NCI-H774 (cell line): ENCODE data around the gene TRIM69.
"Not testable (repeated sequence)": the region's sequence is repeated elsewhere in the genome, so short reads cannot be mapped to it uniquely, and the experiment has no call there.

Experiments
- DNase-seq: peaks from one replicate; lab custom pipeline; 2025; lab: John Stamatoyannopoulos, UW

TRIM69 gene, protein sequence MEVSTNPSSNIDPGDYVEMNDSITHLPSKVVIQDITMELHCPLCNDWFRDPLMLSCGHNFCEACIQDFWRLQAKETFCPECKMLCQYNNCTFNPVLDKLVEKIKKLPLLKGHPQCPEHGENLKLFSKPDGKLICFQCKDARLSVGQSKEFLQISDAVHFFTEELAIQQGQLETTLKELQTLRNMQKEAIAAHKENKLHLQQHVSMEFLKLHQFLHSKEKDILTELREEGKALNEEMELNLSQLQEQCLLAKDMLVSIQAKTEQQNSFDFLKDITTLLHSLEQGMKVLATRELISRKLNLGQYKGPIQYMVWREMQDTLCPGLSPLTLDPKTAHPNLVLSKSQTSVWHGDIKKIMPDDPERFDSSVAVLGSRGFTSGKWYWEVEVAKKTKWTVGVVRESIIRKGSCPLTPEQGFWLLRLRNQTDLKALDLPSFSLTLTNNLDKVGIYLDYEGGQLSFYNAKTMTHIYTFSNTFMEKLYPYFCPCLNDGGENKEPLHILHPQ

GRCh38 chr15:44736181-44736765 is at the start of gene TRIM69:
Gene TRIM69 (plus strand): TSS chr15:44736528. CDS start chr15:44736705, 177 bp downstream.
- DNase-seq, result no peak

DNA sequence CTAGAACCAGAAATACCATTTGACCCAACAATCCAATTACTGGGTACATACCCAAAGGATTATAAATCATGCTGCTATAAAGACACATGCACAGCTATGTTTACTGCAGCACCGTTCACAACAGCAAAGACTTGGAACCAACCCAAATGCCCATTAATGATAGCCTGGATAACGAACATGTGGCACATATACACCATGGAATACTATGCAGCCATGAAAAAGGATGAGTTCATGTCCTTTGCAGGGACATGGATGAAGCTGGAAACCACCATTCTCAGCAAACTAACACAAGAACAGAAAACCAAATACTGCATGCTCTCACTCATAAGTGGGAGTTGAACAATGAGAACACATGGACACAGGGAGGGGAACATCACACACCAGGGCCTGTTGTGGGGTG is 47.0 kb upstream of the TRIM69 start:
- not testable (repeated sequence) for DNase-seq

DNA sequence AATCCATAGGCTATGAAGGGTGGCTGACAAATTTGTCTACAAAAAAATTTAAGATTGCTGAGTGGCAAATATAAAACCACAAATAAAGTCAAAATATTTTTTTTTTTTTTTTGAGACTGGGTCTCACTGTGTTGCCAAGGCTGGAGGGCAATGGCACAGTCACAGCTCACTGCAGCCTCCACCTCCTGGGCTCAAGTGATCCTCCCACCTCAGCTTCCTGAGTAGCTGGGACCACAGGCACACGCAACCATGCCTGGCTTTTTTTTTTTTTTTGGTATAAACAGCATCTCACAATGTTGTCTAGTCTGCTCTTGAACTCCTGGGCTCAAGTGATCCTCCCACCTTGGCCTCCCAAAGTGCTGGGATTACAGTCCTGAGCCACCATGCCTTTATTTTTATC is 46.1 kb upstream of the TRIM69 start:
- not testable (repeated sequence) for DNase-seq

DNA sequence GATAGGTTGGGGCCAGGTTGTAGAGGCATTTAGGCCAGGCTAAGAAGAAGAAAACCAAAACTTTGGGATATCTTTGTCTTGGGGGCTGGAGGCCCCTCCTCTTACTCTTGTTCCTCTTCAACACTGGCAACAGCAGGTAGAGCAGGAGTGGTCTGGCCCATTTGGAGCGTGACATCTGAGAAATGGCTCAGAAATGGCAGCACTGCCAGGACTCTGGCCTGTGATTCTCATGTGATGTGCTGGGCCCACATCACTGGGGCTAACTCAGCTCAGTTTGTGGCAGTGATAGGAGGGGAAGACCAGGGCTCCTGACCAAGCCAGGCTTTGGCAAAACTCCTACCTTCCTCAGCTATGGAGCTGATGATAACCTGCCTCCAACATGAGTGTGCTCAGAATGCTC is 43.7 kb upstream of the TRIM69 start:
- DNase-seq, result no peak

- DNase-seq, result no peak
These were observed 41.9 kb upstream of the TRIM69 start for GRCh38 chr15:44694416-44694815.

GRCh38 chr15:44695294-44695693 is 41.0 kb upstream of the TRIM69 start:
- no peak for DNase-seq

GRCh38 chr15:44697014-44697413 is 39.3 kb upstream of the TRIM69 start:
- no peak for DNase-seq

DNA sequence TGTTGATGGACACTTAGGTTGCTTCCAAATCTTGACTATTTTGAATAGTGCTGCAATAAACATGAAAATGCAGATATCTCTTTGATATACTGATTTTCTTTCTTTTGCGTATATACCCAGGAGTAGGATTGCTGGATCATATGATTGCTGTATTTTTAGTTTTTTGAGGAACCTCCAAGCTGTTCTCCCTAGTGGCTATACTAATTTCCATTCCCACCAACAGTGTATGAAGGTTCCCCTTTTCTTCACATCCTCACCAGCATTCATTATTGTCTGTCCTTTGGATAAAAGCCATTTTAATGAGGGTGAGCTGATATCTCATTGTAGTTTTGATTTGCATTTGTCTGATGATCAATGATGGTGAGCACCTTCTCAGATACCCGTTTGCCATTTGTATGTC is 37.7 kb upstream of the TRIM69 start:
- no peak for DNase-seq

- not testable (repeated sequence) for DNase-seq
These were observed 35.7 kb upstream of the TRIM69 start for GRCh38 chr15:44700676-44701075.

- no peak for DNase-seq
These were observed 30.3 kb upstream of the TRIM69 start for GRCh38 chr15:44705986-44706385.

GRCh38 chr15:44706401-44706800 is 29.9 kb upstream of the TRIM69 start:
- no peak for DNase-seq

DNA sequence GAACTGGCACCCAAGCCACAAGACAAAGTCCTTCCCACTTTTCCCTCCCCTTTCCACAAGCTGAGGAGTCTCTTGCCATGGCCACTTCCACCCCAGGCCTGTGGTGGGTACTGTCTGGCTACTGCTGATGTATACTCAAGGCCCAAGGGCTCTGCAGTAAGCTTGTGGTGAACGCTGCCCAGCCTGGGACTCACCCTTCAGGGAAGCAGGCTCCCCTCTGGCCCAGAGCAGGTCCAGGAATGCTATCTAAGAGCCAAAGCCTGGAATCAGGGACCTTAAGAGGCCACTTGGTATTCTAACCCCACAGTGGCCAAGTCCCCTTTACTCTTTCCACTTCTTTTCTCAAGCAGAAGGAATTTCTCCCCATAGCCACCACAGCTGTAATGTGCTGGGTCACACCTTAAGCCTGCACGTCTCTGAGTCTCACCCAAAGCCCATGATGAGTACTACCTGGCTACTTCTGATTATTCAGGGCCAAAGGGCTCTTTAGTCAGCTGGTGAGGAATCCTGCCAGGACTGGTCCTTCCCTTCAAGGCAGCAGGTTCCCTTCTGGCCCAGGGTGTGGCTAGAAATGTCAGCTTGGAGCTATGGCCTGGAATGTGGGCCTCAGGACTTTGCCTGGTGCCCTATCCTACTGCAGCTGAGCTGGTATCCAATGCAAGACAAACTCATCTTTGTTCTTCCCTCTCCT is 29.2 kb upstream of the TRIM69 start:
- no peak for DNase-seq

DNA sequence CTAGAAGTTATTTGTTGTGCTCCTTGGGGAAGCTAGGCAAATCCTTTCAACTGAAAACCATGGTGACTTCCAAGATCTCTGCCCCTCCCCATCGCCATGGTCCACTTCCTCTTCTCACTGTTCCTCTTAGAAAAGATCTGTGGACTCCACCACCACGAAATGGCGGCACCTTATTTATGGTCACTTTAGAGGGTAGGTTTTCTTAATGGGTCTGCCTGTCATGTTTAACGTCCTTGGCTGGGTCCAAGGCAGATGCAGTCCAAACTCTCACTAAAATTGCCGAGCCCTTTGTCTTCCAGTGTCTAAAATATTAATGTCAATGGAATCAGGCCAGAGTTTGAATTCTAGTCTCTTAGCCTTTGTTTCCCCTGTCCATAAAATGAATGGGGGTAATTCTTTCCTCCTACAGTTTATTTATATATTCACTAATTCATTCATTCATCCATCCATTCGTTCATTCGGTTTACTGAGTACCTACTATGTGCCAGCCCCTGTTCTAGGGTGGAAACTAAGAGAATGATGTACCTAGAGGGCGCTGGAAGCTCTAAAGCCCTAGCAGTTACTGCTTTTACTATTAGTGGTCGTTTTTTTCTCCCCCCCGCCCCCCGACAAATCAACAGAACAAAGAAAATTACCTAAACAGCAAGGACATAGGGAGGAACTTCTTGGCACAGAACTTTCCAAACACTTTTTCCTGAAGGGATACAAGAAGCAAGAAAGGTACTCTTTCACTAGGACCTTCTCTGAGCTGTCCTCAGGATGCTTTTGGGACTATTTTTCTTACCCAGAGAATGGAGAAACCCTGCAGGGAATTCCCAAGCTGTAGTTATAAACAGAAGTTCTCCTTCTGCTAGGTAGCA is 25.9 kb upstream of the TRIM69 start:
- DNase-seq, result no peak

DNA sequence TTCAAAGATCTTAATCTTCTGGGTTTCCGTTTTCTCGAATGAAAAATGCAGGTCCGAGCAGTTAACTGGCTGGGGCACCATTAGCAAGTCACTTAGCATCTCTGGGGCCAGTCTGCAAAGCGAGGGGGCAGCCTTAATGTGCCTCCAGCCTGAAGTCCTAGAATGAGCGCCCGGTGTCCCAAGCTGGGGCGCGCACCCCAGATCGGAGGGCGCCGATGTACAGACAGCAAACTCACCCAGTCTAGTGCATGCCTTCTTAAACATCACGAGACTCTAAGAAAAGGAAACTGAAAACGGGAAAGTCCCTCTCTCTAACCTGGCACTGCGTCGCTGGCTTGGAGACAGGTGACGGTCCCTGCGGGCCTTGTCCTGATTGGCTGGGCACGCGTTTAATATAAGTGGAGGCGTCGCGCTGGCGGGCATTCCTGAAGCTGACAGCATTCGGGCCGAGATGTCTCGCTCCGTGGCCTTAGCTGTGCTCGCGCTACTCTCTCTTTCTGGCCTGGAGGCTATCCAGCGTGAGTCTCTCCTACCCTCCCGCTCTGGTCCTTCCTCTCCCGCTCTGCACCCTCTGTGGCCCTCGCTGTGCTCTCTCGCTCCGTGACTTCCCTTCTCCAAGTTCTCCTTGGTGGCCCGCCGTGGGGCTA is 25.1 kb upstream of the TRIM69 start, which contains the start of the genes B2M and PATL2:
Gene B2M, plus strand, starts transcription at position 422 of the 647 bp plus-strand sequence. Its CDS starts 30 bp downstream, at position 452.
Gene PATL2, minus strand, starts transcription at position 228 of the 647 bp plus-strand sequence. CDS start 34,833 bp downstream, outside the sequence.
- DNase-seq, result peak; percentile 92

GRCh38 chr15:44711743-44712345 is 24.5 kb upstream of the TRIM69 start:
- no peak for DNase-seq

GRCh38 chr15:44712346-44713005 is 23.9 kb upstream of the TRIM69 start:
- DNase-seq, result peak; percentile 10

DNA sequence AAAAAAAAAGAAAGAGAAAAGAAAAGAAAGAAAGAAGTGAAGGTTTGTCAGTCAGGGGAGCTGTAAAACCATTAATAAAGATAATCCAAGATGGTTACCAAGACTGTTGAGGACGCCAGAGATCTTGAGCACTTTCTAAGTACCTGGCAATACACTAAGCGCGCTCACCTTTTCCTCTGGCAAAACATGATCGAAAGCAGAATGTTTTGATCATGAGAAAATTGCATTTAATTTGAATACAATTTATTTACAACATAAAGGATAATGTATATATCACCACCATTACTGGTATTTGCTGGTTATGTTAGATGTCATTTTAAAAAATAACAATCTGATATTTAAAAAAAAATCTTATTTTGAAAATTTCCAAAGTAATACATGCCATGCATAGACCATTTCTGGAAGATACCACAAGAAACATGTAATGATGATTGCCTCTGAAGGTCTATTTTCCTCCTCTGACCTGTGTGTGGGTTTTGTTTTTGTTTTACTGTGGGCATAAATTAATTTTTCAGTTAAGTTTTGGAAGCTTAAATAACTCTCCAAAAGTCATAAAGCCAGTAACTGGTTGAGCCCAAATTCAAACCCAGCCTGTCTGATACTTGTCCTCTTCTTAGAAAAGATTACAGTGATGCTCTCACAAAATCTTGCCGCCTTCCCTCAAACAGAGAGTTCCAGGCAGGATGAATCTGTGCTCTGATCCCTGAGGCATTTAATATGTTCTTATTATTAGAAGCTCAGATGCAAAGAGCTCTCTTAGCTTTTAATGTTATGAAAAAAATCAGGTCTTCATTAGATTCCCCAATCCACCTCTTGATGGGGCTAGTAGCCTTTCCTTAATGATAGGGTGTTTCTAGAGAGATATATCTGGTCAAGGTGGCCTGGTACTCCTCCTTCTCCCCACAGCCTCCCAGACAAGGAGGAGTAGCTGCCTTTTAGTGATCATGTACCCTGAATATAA is 23.0 kb upstream of the TRIM69 start:
- DNase-seq, result no peak

DNA sequence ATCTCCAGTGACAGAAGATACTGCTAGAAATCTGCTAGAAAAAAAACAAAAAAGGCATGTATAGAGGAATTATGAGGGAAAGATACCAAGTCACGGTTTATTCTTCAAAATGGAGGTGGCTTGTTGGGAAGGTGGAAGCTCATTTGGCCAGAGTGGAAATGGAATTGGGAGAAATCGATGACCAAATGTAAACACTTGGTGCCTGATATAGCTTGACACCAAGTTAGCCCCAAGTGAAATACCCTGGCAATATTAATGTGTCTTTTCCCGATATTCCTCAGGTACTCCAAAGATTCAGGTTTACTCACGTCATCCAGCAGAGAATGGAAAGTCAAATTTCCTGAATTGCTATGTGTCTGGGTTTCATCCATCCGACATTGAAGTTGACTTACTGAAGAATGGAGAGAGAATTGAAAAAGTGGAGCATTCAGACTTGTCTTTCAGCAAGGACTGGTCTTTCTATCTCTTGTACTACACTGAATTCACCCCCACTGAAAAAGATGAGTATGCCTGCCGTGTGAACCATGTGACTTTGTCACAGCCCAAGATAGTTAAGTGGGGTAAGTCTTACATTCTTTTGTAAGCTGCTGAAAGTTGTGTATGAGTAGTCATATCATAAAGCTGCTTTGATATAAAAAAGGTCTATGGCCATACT is 21.1 kb upstream of the TRIM69 start:
- no peak for DNase-seq
